ENCODE data around the gene PANK4. TPM values are rescaled to one million over a fixed set of nuclear protein-coding genes. Genes with fewer than 3 reads are reported as not detected.

Gene PANK4
- total RNA-seq, 1 donor from 2014 or later, result 50.8 TPM

DNA sequence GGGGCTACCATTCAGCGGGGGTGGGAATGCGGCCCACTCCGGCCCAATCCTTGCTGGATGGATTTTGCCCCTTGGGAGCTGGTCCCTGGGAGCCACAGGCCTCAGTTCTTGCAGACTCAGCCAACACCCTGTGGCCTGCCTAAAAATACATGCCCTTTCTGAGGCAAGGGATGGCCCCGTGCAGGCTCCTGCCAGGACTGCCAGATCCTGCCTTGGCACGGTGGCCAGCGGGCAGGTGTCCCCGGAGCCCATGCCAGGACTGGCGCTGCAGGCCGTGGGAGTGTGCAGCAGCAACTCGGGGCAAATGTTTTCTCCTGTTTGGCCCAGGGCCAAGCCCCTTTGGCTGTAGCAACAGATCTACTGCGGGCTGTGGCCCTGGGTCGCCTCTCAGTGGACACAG, 1.6 kb upstream of the PANK4 start:
- Mint-ChIP-seq H3K9me3 (no peaks in the 10 kb centered on the region), H3K4me1 (peaks cover 20% of the 10 kb centered on the region), H3K36me3 (no peaks in the 10 kb centered on the region), H3K27ac (no peak overlapping the region), H3K4me3 (no peak overlapping the region), H3K27me3 (ENCODE audit: low read depth) (peaks cover 53% of the 10 kb centered on the region)
- no peak for DNase-seq (ENCODE audit: low spot score in 2 of 2, unreplicated experiment in 2 of 2)
- TF ChIP-seq, protein P1, sequence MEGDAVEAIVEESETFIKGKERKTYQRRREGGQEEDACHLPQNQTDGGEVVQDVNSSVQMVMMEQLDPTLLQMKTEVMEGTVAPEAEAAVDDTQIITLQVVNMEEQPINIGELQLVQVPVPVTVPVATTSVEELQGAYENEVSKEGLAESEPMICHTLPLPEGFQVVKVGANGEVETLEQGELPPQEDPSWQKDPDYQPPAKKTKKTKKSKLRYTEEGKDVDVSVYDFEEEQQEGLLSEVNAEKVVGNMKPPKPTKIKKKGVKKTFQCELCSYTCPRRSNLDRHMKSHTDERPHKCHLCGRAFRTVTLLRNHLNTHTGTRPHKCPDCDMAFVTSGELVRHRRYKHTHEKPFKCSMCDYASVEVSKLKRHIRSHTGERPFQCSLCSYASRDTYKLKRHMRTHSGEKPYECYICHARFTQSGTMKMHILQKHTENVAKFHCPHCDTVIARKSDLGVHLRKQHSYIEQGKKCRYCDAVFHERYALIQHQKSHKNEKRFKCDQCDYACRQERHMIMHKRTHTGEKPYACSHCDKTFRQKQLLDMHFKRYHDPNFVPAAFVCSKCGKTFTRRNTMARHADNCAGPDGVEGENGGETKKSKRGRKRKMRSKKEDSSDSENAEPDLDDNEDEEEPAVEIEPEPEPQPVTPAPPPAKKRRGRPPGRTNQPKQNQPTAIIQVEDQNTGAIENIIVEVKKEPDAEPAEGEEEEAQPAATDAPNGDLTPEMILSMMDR (IDR thresholded peaks at IDR 0.05; ENCODE audit: unreplicated experiment), result no peak

GRCh38 chr1:2527556-2527860, 1.1 kb upstream of the PANK4 start:
- Mint-ChIP-seq H3K4me3 (no peak overlapping the region), H3K4me1 (peaks cover 20% of the 10 kb centered on the region), H3K27ac (no peak overlapping the region), H3K27me3 (ENCODE audit: low read depth) (peaks cover 49% of the 10 kb centered on the region), H3K9me3 (no peaks in the 10 kb centered on the region), H3K36me3 (no peaks in the 10 kb centered on the region)
- DNase-seq (ENCODE audit: low spot score in 2 of 2, unreplicated experiment in 2 of 2), result no peak
- TF ChIP-seq, protein P1 (IDR thresholded peaks at IDR 0.05; ENCODE audit: unreplicated experiment), result no peak

DNA sequence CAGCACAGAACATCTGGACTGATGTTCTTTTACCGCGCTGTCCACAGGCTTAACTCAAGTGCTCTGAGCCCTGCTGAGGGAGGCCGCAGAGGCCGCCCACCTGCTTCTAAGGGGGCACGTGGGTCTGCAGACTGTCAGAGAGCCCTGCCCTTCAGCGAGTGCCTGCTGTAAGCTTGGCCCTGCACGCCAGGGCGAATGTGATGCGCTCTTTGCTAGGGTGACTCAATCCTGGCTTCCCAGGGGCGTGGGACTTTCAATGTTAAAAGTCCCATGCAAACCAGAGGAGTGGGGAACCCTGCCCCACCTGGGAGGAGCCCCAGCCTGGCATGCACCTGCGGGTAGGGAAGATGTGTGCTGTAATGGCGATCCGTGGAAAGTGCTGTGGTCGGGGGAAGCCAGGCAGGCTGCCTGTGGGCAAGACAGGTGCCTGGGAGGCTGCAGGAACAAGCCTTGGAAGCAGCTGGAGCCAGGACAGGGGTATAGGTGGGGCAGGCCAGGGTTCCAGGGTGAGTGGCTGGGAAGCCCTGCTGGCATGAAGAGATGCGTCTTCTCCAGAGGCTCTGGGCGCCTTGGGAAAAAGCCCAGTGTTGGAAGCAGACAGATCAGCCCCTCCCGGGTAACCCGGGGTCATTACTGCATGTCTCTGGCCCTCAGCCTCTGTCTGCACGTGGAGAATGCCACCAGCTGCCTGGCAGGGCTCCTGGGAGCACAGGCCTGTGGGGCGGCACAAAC, 594 bp upstream of the PANK4 start:
- Mint-ChIP-seq H3K36me3 (no peaks in the 10 kb centered on the region), H3K4me3 (peak overlapping the region; percentile 37), H3K27ac (no peak overlapping the region), H3K9me3 (no peaks in the 10 kb centered on the region), H3K27me3 (ENCODE audit: low read depth) (peaks cover 45% of the 10 kb centered on the region), H3K4me1 (peaks cover 20% of the 10 kb centered on the region)
- DNase-seq (ENCODE audit: low spot score in 2 of 2, unreplicated experiment in 2 of 2), result no peak
- TF ChIP-seq, protein P1 (IDR thresholded peaks at IDR 0.05; ENCODE audit: unreplicated experiment), result no peak

GRCh38 chr1:2525572-2525919, 850 bp downstream of the PANK4 start:
- DNase-seq (ENCODE audit: low spot score in 2 of 2, unreplicated experiment in 2 of 2), result no peak
- TF ChIP-seq, protein P1 (IDR thresholded peaks at IDR 0.05; ENCODE audit: unreplicated experiment), result no peak
- Mint-ChIP-seq H3K36me3 (peaks cover 8% of the 10 kb centered on the region), H3K27ac (peak overlapping the region; percentile 56), H3K27me3 (ENCODE audit: low read depth) (peaks cover 31% of the 10 kb centered on the region), H3K4me3 (peak overlapping the region; percentile 93), H3K9me3 (no peaks in the 10 kb centered on the region), H3K4me1 (peaks cover 20% of the 10 kb centered on the region)

DNA sequence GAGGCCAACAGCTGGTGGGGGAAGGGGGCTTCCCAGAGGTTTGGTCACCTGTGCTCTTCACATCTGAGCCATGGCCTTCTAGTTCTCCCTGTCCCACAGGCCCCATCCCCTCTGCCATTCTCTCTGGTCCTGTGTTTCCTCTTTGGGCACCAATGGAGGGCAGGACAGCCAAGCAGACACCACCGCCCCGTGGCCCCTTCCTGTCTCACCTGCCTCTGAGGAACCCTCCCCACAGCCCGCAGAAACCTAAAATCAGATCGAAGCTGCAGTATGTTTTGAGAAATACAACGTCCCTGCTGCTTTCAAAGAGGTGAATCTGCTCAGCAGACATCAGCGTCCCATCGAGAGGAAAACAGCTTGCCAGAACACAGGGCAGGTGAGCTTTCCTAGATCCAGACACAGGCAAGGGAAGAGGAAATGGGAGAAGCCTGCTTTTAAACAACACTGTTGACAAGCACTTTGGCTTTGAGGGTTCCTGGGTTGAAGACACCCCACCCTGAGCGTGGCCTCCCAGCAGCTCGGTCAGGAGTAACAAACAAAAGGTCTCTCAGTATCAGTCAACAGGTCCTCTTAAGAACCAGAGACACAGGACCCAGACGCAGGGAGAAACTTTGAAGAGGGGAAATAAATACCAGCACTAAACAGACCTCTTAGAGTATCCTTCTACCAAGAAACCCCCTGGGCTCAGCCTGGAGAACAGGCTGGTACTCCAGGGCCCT, 2.3 kb downstream of the PANK4 start:
- H3K27me3 Mint-ChIP-seq (ENCODE audit: low read depth), result peaks cover 23% of the 10 kb centered on the region
- H3K4me3 Mint-ChIP-seq, result peak overlapping the region; percentile 93
- H3K4me1 Mint-ChIP-seq, result peaks cover 19% of the 10 kb centered on the region
- TF ChIP-seq, protein P1 (IDR thresholded peaks at IDR 0.05; ENCODE audit: unreplicated experiment), result no peak
- peaks cover 10% of the 10 kb centered on the region for H3K36me3 Mint-ChIP-seq
- no peaks in the 10 kb centered on the region for H3K9me3 Mint-ChIP-seq
- no peak overlapping the region for H3K27ac Mint-ChIP-seq
- DNase-seq (ENCODE audit: low spot score in 2 of 2, unreplicated experiment in 2 of 2), result no peak

All from mesothelial cell of epicardium (in vitro differentiated cells).